K562 (cell line): Measurements from ENCODE around the gene EMC10. TPM values are rescaled to one million over a fixed set of nuclear protein-coding genes. Genes with fewer than 3 reads are reported as not detected.
A peak's percentile ranks its signal among the peaks of the same experiment; 100 is the strongest.

Source experiments
- AFF1 ChIP-seq, 2 experiments: fragments of 450-650 bp; IDR thresholded peaks; 2 replicates each; pipeline ENCODE4 v1.6.1; 2018; ENCODE audit warnings: mild to moderate bottlenecking in 2 of 2, low read depth in 1 of 2; ENCODE audit not compliant: partially characterized antibody in 2 of 2
- HMG20B ChIP-seq: fragments of 250-450 bp; sonication (Bioruptor Pico); IDR thresholded peaks from 2 replicates; pipeline ENCODE4 v1.5.0; 2021; ENCODE audit warnings: mild to moderate bottlenecking
- NCOA1 ChIP-seq: fragments of 450-650 bp; IDR thresholded peaks from 2 replicates; pipeline ENCODE4 v1.6.1; 2016; ENCODE audit warnings: low read depth
- PHB2 ChIP-seq: fragments of 450-650 bp; IDR thresholded peaks from 2 replicates; pipeline ENCODE4 v1.6.1; 2017; ENCODE audit warnings: low read depth
- POU5F1 ChIP-seq: fragments of 150-350 bp; IDR thresholded peaks from 2 replicates; pipeline ENCODE4 v1.6.1; 2014; ENCODE audit warnings: borderline replicate concordance, low read length, low read depth, mild to moderate bottlenecking; ENCODE audit not compliant: partially characterized antibody
- SFPQ ChIP-seq: fragments of 200-400 bp; formaldehyde crosslinking; IDR thresholded peaks from 2 replicates; pipeline ENCODE4 v1.6.1; 2017; ENCODE audit warnings: mild to moderate bottlenecking, low read depth, low read length, moderate library complexity
- SPI1 ChIP-seq: IDR thresholded peaks from 2 replicates; pipeline ENCODE4 v1.6.1; 2011; ENCODE audit warnings: low read depth, low read length, control low read depth, borderline replicate concordance
- TAF9B ChIP-seq: fragments of 450-650 bp; IDR thresholded peaks from 2 replicates; pipeline ENCODE4 v1.6.1; 2018; ENCODE audit warnings: mild to moderate bottlenecking; ENCODE audit not compliant: partially characterized antibody
- THRAP3 ChIP-seq: fragments of 450-650 bp; IDR thresholded peaks from 2 replicates; pipeline ENCODE4 v1.6.1; 2016; ENCODE audit warnings: mild to moderate bottlenecking, inconsistent platforms, borderline replicate concordance
- ZNF212 ChIP-seq: fragments of 450-650 bp; formaldehyde crosslinking; IDR thresholded peaks from 2 replicates; pipeline ENCODE4 v1.4.0; 2020; ENCODE audit warnings: mild to moderate bottlenecking
- ZNF318 ChIP-seq, 2 experiments: fragments of 450-650 bp; IDR thresholded peaks; 2 replicates each; pipeline ENCODE4 v1.6.1; 2016; ENCODE audit warnings: mild to moderate bottlenecking in 2 of 2, borderline replicate concordance in 1 of 2, low read depth in 1 of 2, moderate library complexity in 1 of 2
- ZNF561 ChIP-seq: fragments of 450-650 bp; formaldehyde crosslinking; conservative IDR thresholded peaks from 2 replicates; pipeline ENCODE4 v1.4.0; 2020; ENCODE audit warnings: mild to moderate bottlenecking, moderate library complexity
- ZSCAN32 ChIP-seq: fragments of 450-650 bp; formaldehyde crosslinking; IDR thresholded peaks from 2 replicates; pipeline ENCODE4 v1.4.0; 2020; ENCODE audit warnings: mild to moderate bottlenecking, moderate library complexity
- polyA plus RNA-seq, 8 experiments: library from polyadenylated mRNA; depleted of rRNA in 4 of 8; stranded (reverse) in 5 of 8; unstranded in 3 of 8; fragments of >200 nt; fragmentation: Nextera tagmentation in 2 of 8; fragmentation: Illumina TruSeq in 1 of 8; extraction: Ambion mirVana in 2 of 8; extraction: Trizol in 1 of 8; gene quantifications; 2 replicates each; pipeline versions ENCODE4 v1.2.1 to v1.2.3, GENCODE V29; 2011 to 2014; ENCODE audit warnings: inconsistent platforms in 1 of 8, missing spikeins in 1 of 8
- total RNA-seq, 7 experiments: library from RNA; depleted of rRNA in 6 of 7; stranded (reverse); fragments of >200 nt in 6 of 7; fragmentation: Illumina TruSeq in 2 of 7; extraction: Trizol in 2 of 7; gene quantifications; 2 replicates each; pipeline versions ENCODE4 v1.2.1 to v1.2.3, GENCODE V29; 2011 to 2021; ENCODE audit warnings: low replicate concordance in 1 of 7

EMC10 gene
- total and polyA plus RNA-seq, 9 of the 15 experiments (the other 6 are each of a cell fraction or from before 2014, with no cell fraction given) = 1.4 to 46.0 (median 13.1) TPM

- TF ChIP-seq POU5F1 (peak; percentile 74), PHB2 (no peak), HMG20B (no peak), ZNF318 (IDR thresholded peaks at IDR 0.05; ENCODE audit: borderline replicate concordance in 1 of 2, low read depth in 1 of 2) (no peak), SFPQ (no peak), ZNF561 (CRISPR knock-in tag) (no peak), ZSCAN32 (CRISPR knock-in tag) (no peak), ZNF212 (CRISPR knock-in tag) (no peak), TAF9B (peak; percentile 73), THRAP3 (no peak), AFF1 (IDR thresholded peaks at IDR 0.05; ENCODE audit: low read depth in 1 of 2, partially characterized antibody in 2 of 2) (no peak), SPI1 (no peak), NCOA1 (peak; percentile 99)
Observed at GRCh38 chr19:50476224-50476906, at the start of gene EMC10, which contains the start of gene GARIN5A (continued).
